Trophoblast cell (in vitro differentiated cells and primary cell): ENCODE measurements around the gene NOTCH3.
A peak's percentile ranks its signal among the peaks of the same experiment; 100 is the strongest.

Experiments used
- DNase-seq, 2 donors: peaks; one replicate each; pipeline ENCODE4 v3.0.0-alpha.2; 2016
- H2AFZ ChIP-seq: 2 replicates; pipeline ENCODE4 v1.6.1; 2013; ENCODE audit warnings: low read length, moderate library complexity, mild to moderate bottlenecking; ENCODE audit not compliant: insufficient read depth, poor library complexity
- H2AK5ac ChIP-seq: 2 replicates; pipeline ENCODE4 v1.6.1; 2013; ENCODE audit warnings: mild to moderate bottlenecking, low read length
- H2BK120ac ChIP-seq: 2 replicates; pipeline ENCODE4 v1.6.1; 2013; ENCODE audit warnings: low read length, mild to moderate bottlenecking, moderate library complexity; ENCODE audit not compliant: insufficient read depth, poor library complexity
- H2BK12ac ChIP-seq: 2 replicates; pipeline ENCODE4 v1.6.1; 2013; ENCODE audit warnings: mild to moderate bottlenecking, low read length, moderate library complexity
- H2BK5ac ChIP-seq: 2 replicates; pipeline ENCODE4 v1.6.1; 2013; ENCODE audit warnings: low read length, low read depth, moderate library complexity, mild to moderate bottlenecking; ENCODE audit not compliant: poor library complexity
- H3K14ac ChIP-seq: 2 replicates; pipeline ENCODE4 v1.6.1; 2013; ENCODE audit warnings: mild to moderate bottlenecking, low read length
- H3K18ac ChIP-seq: 2 replicates; pipeline ENCODE4 v1.6.1; 2013; ENCODE audit warnings: mild to moderate bottlenecking, low read length
- H3K23ac ChIP-seq: 2 replicates; pipeline ENCODE4 v1.6.1; 2013; ENCODE audit warnings: low read length
- H3K27ac ChIP-seq: 2 replicates; pipeline ENCODE4 v1.5.1; 2013; ENCODE audit warnings: low read depth, mild to moderate bottlenecking, inconsistent platforms, low read length, moderate library complexity
- H3K27me3 ChIP-seq: 2 replicates; pipeline ENCODE4 v1.6.1; 2013; ENCODE audit warnings: inconsistent platforms, mild to moderate bottlenecking, low read length, moderate library complexity; ENCODE audit not compliant: insufficient read depth
- H3K36me3 ChIP-seq, 2 experiments: 1 replicate in 1 of 2; 2 replicates in 1 of 2; pipeline ENCODE4 v1.6.1; 2013; ENCODE audit warnings: low read length in 2 of 2, mild to moderate bottlenecking in 2 of 2, moderate library complexity in 1 of 2; ENCODE audit not compliant: insufficient read depth in 2 of 2, control insufficient read depth in 1 of 2
- H3K4ac ChIP-seq: 2 replicates; pipeline ENCODE4 v1.6.1; 2013; ENCODE audit warnings: low read depth, mild to moderate bottlenecking, low read length, moderate library complexity
- H3K4me1 ChIP-seq, 2 experiments: 1 replicate in 1 of 2; 2 replicates in 1 of 2; pipeline ENCODE4 v1.6.1; 2013; ENCODE audit warnings: low read length in 2 of 2, mild to moderate bottlenecking in 2 of 2, moderate library complexity in 1 of 2; ENCODE audit not compliant: insufficient read depth in 2 of 2, control insufficient read depth in 1 of 2
- H3K4me2 ChIP-seq: 2 replicates; pipeline ENCODE4 v1.6.1; 2013; ENCODE audit warnings: inconsistent platforms, mild to moderate bottlenecking, low read length, moderate library complexity
- H3K4me3 ChIP-seq: 2 replicates; pipeline ENCODE4 v1.5.1; 2013; ENCODE audit warnings: mild to moderate bottlenecking, low read depth, low read length, inconsistent platforms
- H3K79me1 ChIP-seq: one replicate; pipeline ENCODE4 v1.6.1; 2013; ENCODE audit warnings: low read length
- H3K79me2 ChIP-seq: 2 replicates; pipeline ENCODE4 v1.6.1; 2013; ENCODE audit warnings: low read length, mild to moderate bottlenecking; ENCODE audit not compliant: control insufficient read depth, insufficient read depth, poor library complexity
- H3K9ac ChIP-seq: 2 replicates; pipeline ENCODE4 v1.6.1; 2013; ENCODE audit warnings: mild to moderate bottlenecking, low read length
- H3K9me3 ChIP-seq: 2 replicates; pipeline ENCODE4 v1.6.1; 2013; ENCODE audit warnings: low read depth, mild to moderate bottlenecking, control low read depth, inconsistent platforms, low read length; ENCODE audit not compliant: insufficient read depth
- H4K12ac ChIP-seq: 2 replicates; pipeline ENCODE4 v1.6.1; 2013; ENCODE audit warnings: low read depth, mild to moderate bottlenecking, low read length, moderate library complexity
- H4K8ac ChIP-seq: 2 replicates; pipeline ENCODE4 v1.6.1; 2013; ENCODE audit warnings: low read depth, mild to moderate bottlenecking, low read length, moderate library complexity
- H4K91ac ChIP-seq: one replicate; pipeline ENCODE4 v1.6.1; 2013; ENCODE audit warnings: low read depth, mild to moderate bottlenecking, low read length, moderate library complexity
- WGBS: extraction: QIAGEN DNeasy Blood & Tissue Kit; methylation state at CpG from one replicate; pipeline ENCODE4 v1.1.7; 2013; ENCODE audit warnings: missing lambda C conversion rate; ENCODE audit not compliant: insufficient read length, insufficient coverage; ENCODE audit errors: extremely low coverage; 5-methylcytosine and 5-hydroxymethylcytosine counted together

The NOTCH3 gene

DNA sequence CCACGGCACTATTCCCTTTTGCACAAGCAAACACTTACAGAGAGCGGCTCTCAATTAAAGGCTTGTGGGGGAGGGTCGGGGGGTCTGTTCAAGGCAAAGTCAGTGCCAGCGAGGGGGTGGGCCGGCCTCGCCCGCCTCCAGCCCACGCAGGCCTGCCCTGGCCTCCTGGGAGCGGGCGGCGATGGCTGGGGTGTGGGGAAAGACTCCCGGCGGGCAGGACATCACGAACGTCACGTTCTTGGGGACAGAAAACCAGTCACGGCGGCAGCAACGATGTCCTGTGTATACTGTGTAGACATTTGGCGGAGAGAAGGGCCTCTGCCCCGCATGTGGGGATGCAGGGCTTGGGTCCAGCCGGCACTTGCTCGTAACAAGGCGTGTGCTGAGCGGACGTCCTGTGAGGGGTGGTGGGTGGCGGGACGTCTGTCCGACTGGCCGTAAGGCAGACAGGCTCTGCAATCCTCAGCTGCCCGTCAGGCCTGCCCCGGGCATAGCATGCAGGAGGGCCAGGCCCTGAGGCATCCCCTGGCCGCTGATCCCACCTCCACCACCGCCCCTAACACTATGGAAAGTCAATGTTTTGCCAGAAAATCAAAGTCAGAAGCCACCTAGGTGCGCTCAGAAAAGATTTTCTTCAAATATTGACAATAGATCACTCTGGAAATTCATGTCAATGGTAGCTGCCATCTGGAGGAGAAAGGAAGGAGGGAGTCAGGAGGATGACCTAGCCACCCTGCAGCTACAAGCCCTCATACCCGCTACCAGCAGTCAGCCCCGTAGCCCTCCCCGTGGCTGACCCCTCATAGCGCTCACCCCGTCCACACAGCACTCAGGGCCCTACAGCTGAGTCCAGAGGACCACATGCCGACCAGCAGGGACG is 37.2 kb upstream of the NOTCH3 start:
- H3K4me1 ChIP-seq, result peaks cover 0 to 3% of the 10 kb centered on the region in 2 experiments
- no peak overlapping the region for H3K14ac ChIP-seq
- no peak overlapping the region for H2BK5ac ChIP-seq
- no peak overlapping the region for H3K27ac ChIP-seq
- no peaks in the 10 kb centered on the region for H3K27me3 ChIP-seq
- H4K8ac ChIP-seq, result no peak overlapping the region
- H2BK120ac ChIP-seq, result no peak overlapping the region
- H4K12ac ChIP-seq, result no peak overlapping the region
- no peak overlapping the region for H4K91ac ChIP-seq
- no CpG with 5 or more reads among the region's 42 CpGs for WGBS
- H2AK5ac ChIP-seq, result no peak overlapping the region
- H3K36me3 ChIP-seq, result peaks cover 68 to 69% of the 10 kb centered on the region in 2 experiments
- H3K4me3 ChIP-seq, result no peak overlapping the region
- no peak overlapping the region for H2AFZ ChIP-seq
- H3K18ac ChIP-seq, result no peak overlapping the region
- H3K4me2 ChIP-seq, result no peak overlapping the region
- DNase-seq, result peak; percentile 76 to 83
- no peak overlapping the region for H3K23ac ChIP-seq
- no peak overlapping the region for H2BK12ac ChIP-seq
- peaks cover 3% of the 10 kb centered on the region for H3K79me1 ChIP-seq
- no peak overlapping the region for H3K9ac ChIP-seq
- H3K9me3 ChIP-seq, result no peaks in the 10 kb centered on the region
- H3K4ac ChIP-seq, result no peak overlapping the region
- peaks cover 2% of the 10 kb centered on the region for H3K79me2 ChIP-seq

DNA sequence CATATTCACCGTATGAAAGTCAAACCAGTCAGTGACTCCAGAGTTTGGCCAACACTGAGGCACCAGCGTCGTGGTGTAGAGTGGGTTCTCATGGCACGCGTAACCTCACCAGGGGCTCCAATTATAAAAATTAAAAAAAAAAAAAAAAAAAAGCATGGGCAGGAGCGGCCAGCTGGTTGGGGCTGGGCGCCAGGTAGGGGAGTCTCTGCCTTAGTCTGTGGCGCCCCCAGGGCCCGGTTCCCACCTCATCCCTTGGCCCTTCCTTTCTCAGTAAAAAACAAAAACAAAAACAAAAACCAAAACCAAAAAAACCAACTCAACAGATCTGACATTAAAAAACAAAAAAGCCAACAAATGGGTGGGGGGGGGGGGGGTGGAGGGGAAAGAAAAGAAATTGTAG is 36.1 kb upstream of the NOTCH3 start:
- Histone ChIP-seq H3K18ac (no peak overlapping the region), H4K12ac (no peak overlapping the region), H2BK5ac (no peak overlapping the region), H3K27me3 (peaks cover 5% of the 10 kb centered on the region), H3K79me2 (peaks cover 2% of the 10 kb centered on the region), H3K9ac (no peak overlapping the region), H3K23ac (no peak overlapping the region), H2AK5ac (no peak overlapping the region), H3K4ac (no peak overlapping the region), H3K36me3 (peaks cover 59 to 60% of the 10 kb centered on the region in 2 experiments), H3K27ac (no peak overlapping the region), H3K4me2 (no peak overlapping the region), H2AFZ (no peak overlapping the region), H4K91ac (no peak overlapping the region), H3K9me3 (no peaks in the 10 kb centered on the region), H3K79me1 (peaks cover 5% of the 10 kb centered on the region), H3K14ac (no peak overlapping the region), H3K4me3 (no peak overlapping the region), H4K8ac (no peak overlapping the region), H2BK12ac (no peak overlapping the region), H3K4me1 (peaks cover 6 to 8% of the 10 kb centered on the region in 2 experiments), H2BK120ac (no peak overlapping the region)
- WGBS, result no CpG with 5 or more reads among the region's 9 CpGs
- DNase-seq, result no peak

DNA sequence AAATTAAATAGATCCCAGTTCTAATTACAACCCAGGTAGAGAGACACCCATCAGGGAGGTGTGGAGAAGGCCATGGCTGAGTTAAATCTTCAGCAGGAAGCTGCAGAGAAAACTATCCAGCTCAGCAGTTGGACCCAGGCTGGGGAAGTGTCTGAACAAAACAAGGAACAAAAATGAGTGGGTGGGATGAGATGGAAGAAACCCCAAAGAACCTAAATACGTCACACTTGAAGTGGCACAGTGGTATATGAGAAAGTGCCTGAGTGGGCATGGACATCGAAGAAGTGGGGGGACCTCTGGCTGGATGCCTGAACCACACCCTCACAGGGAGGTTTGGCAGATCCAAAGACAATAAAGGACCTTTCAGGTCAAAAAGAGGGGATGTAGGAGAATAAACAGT is 35.0 kb upstream of the NOTCH3 start:
- no peaks in the 10 kb centered on the region for H3K9me3 ChIP-seq
- peaks cover 49 to 53% of the 10 kb centered on the region in 2 experiments for H3K36me3 ChIP-seq
- H3K27ac ChIP-seq, result no peak overlapping the region
- H3K23ac ChIP-seq, result no peak overlapping the region
- DNase-seq, result no peak
- no peak overlapping the region for H3K4me2 ChIP-seq
- no peak overlapping the region for H3K4ac ChIP-seq
- H3K9ac ChIP-seq, result no peak overlapping the region
- H3K18ac ChIP-seq, result no peak overlapping the region
- H4K8ac ChIP-seq, result no peak overlapping the region
- no peak overlapping the region for H3K4me3 ChIP-seq
- no peak overlapping the region for H2AFZ ChIP-seq
- no peak overlapping the region for H2BK120ac ChIP-seq
- no CpG with 5 or more reads among the region's 2 CpGs for WGBS
- H4K12ac ChIP-seq, result no peak overlapping the region
- H3K4me1 ChIP-seq, result peaks cover 10 to 12% of the 10 kb centered on the region in 2 experiments
- H3K79me2 ChIP-seq, result peaks cover 2% of the 10 kb centered on the region
- H2BK5ac ChIP-seq, result no peak overlapping the region
- H2AK5ac ChIP-seq, result no peak overlapping the region
- no peak overlapping the region for H2BK12ac ChIP-seq
- peaks cover 5% of the 10 kb centered on the region for H3K27me3 ChIP-seq
- no peak overlapping the region for H3K14ac ChIP-seq
- peaks cover 5% of the 10 kb centered on the region for H3K79me1 ChIP-seq
- no peak overlapping the region for H4K91ac ChIP-seq

DNA sequence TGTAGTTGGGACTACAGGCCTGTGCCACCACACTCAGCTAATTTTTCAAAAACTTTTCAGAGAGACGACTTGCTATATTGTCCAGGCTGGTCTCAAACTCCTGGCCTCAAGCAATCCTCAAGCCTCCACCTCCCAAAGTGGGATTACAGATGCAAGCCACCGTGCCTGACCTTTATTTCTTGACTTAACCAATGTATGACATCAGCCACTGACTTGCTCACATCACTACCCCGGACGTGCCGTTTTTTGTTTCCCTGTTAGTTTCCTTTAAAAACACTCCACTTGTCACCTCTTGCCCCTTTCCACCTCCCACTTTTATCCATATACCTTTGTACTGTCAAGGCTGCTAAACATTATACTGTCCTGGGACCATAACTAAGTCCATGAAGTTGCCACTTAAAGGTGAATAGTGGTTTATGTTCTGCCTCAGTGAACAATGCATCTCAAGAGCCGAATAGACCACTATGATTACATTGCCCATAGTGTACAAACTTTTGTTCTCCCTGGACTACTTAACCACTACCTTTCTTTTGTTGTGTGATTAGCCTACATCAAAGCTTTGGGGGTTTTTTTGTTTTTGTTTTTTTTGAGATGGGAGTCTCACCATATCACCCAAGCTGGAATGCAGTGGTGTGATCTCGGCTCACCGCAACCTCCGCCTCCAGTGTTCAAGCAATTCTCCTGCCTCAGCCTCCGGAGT is 33.8 kb upstream of the NOTCH3 start:
- no peak overlapping the region for H2BK5ac ChIP-seq
- no peaks in the 10 kb centered on the region for H3K9me3 ChIP-seq
- peaks cover 37 to 41% of the 10 kb centered on the region in 2 experiments for H3K36me3 ChIP-seq
- H3K79me1 ChIP-seq, result peaks cover 5% of the 10 kb centered on the region
- no peak overlapping the region for H4K91ac ChIP-seq
- H2AFZ ChIP-seq, result no peak overlapping the region
- no peak overlapping the region for H2BK120ac ChIP-seq
- WGBS, result no CpG with 5 or more reads among the region's 10 CpGs
- no peak overlapping the region for H4K12ac ChIP-seq
- H3K4me1 ChIP-seq, result peaks cover 10 to 12% of the 10 kb centered on the region in 2 experiments
- H3K4me2 ChIP-seq, result no peak overlapping the region
- no peak overlapping the region for H3K4ac ChIP-seq
- H3K27ac ChIP-seq, result peak overlapping the region; percentile 14
- no peak overlapping the region for H3K4me3 ChIP-seq
- no peak overlapping the region for H3K23ac ChIP-seq
- no peak for DNase-seq
- H4K8ac ChIP-seq, result no peak overlapping the region
- no peak overlapping the region for H3K9ac ChIP-seq
- no peak overlapping the region for H3K18ac ChIP-seq
- no peak overlapping the region for H2AK5ac ChIP-seq
- H2BK12ac ChIP-seq, result no peak overlapping the region
- H3K27me3 ChIP-seq, result peaks cover 5% of the 10 kb centered on the region
- H3K79me2 ChIP-seq, result peaks cover 2% of the 10 kb centered on the region
- H3K14ac ChIP-seq, result no peak overlapping the region
